Activated naive CD8-positive, alpha-beta T cell treated with anti-CD3 and anti-CD28 coated beads, Interleukin-2, amount 10 ng/mL, durations not matched to agents 7 days and 5 days (primary cell): ENCODE data around the gene HPCAL1. TPM values are rescaled to one million over a fixed set of nuclear protein-coding genes. Genes with fewer than 3 reads are reported as not detected.

Experiments
- ATAC-seq: fragments of 150-1000 bp; cut with Tn5 transposase; one replicate; pipeline ENCODE4 v1.10.0; 2021; ENCODE audit warnings: low read depth, moderate library complexity
- POLR2A ChIA-PET: fragments of 350-600 bp; sonication (Branson Sonifier 250); formaldehyde crosslinking; loops from one replicate; lab custom pipeline; 2021; ENCODE audit warnings: antibody characterized with exemption; lab: Charles Lee
- DNase-seq: peaks from one replicate; pipeline ENCODE4 v3.0.0; 2021
- H3K27ac Mint-ChIP-seq: one replicate; pipeline ENCODE4 v1.8.0; 2022; ENCODE audit warnings: mild to moderate bottlenecking, mixed read lengths
- H3K27me3 Mint-ChIP-seq: one replicate; pipeline ENCODE4 v1.8.0; 2022; ENCODE audit warnings: mild to moderate bottlenecking, moderate library complexity, mixed read lengths
- H3K36me3 Mint-ChIP-seq: one replicate; pipeline ENCODE4 v1.8.0; 2021; ENCODE audit warnings: mild to moderate bottlenecking, mixed read lengths
- H3K4me1 Mint-ChIP-seq: one replicate; pipeline ENCODE4 v1.8.0; 2021; ENCODE audit warnings: mixed read lengths
- H3K4me3 Mint-ChIP-seq: one replicate; pipeline ENCODE4 v1.8.0; 2022; ENCODE audit warnings: mild to moderate bottlenecking, moderate library complexity, mixed read lengths
- H3K9me3 Mint-ChIP-seq: one replicate; pipeline ENCODE4 v1.8.0; 2021; ENCODE audit warnings: mixed read lengths
- total RNA-seq, 2 experiments: library from RNA; stranded (reverse); gene quantifications; one replicate each; pipeline ENCODE4 v1.2.3, GENCODE V29; 2021

The HPCAL1 gene
- total RNA-seq, 2 experiments from 2014 or later = 75.8 to 77.1 TPM

DNA sequence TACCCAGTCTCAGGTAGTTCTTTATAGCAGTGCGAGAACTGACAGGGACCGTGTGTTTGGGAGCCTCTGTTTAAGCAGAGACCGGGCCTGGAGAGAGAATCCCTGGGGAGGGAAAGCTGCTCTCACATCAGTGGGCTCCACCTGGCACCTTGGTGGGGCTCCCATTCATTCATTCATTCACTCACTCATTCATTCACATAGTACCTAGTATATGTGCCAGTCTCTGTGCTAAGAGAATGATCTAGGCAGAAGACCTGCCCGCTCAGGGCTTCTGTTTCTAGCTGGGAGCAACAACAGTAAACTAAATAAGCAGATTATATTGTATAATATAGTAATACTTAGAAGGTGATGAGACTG lies 17.8 kb downstream of the HPCAL1 start:
- peaks cover 33% of the 10 kb centered on the region for H3K36me3 Mint-ChIP-seq
- peaks cover 6% of the 10 kb centered on the region for H3K4me1 Mint-ChIP-seq
- no peak for DNase-seq
- POLR2A ChIA-PET = no interaction called here
- ATAC-seq = no peak
- H3K4me3 Mint-ChIP-seq = no peak overlapping the region
- peaks cover 4% of the 10 kb centered on the region for H3K9me3 Mint-ChIP-seq
- no peak overlapping the region for H3K27ac Mint-ChIP-seq
- H3K27me3 Mint-ChIP-seq = no peaks in the 10 kb centered on the region

DNA sequence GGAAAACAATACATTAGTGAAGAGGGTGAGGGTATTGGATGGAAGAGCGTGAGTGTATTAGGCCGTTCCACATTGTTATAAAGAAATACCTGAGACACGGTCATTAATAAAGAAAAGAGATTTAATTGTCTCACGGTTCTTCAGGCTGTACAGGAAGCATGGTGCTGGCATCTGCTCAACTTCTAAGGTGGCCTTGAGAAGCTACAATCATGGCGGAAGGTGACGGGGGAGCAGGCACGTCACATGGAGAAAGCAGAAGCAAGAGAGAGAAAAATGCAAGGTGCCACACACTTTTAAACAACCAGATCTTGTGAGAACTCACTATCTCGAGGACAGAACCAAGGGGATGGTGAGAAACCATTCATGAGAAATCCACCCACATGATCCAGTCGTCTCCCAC lies 18.2 kb downstream of the HPCAL1 start:
- no peak overlapping the region for H3K4me3 Mint-ChIP-seq
- peaks cover 4% of the 10 kb centered on the region for H3K9me3 Mint-ChIP-seq
- H3K27me3 Mint-ChIP-seq = no peaks in the 10 kb centered on the region
- ATAC-seq = no peak
- H3K27ac Mint-ChIP-seq = no peak overlapping the region
- POLR2A ChIA-PET = no interaction called here
- H3K36me3 Mint-ChIP-seq = peaks cover 33% of the 10 kb centered on the region
- H3K4me1 Mint-ChIP-seq = peaks cover 8% of the 10 kb centered on the region
- DNase-seq = no peak

DNA sequence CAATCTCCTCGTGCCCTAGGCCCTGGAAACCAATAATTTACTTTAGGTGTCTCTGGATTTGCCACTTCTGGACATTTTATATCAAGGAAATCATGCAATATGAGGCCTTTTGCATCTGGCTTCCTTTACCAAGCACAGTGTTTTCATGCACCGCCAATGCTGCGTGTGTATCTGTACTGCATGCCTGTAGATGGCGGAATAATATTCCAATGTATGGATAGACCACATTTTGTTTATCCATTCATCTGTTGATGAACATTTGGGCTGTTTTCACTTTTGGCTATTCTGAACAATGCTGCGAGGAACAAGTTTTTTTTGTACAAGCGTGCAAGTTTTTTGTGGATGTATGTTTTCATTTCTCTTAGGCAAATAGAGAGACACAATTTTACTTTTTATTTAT lies 18.9 kb downstream of the HPCAL1 start:
- DNase-seq (no peak), ATAC-seq (no peak)
- Mint-ChIP-seq H3K36me3 (peaks cover 33% of the 10 kb centered on the region), H3K4me1 (peaks cover 5% of the 10 kb centered on the region), H3K27ac (no peak overlapping the region), H3K27me3 (no peaks in the 10 kb centered on the region), H3K4me3 (no peak overlapping the region), H3K9me3 (peaks cover 4% of the 10 kb centered on the region)
- POLR2A ChIA-PET = no interaction called here

DNA sequence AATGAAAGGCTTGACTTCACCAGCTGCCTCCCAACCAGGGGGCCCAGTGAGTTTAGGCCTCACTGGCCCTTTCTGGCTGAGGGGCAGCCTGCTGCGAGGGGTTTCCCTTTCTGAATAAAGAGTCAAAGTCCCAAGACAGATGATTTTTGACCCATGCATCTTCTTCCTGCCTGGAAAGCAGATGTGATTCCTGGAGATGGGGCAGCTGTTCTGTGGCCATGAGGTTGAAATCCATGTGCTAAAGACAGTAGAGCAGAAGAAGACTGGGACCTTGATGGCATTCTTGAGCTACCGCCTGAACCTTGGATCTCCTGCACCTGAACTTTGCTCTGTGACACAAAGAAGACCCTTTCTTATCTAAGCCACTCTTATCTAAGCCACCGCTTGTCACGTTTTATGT lies 19.8 kb downstream of the HPCAL1 start:
- H3K27me3 Mint-ChIP-seq = no peaks in the 10 kb centered on the region
- POLR2A ChIA-PET = no interaction called here
- H3K4me1 Mint-ChIP-seq = peaks cover 7% of the 10 kb centered on the region
- ATAC-seq (no peak), DNase-seq (no peak)
- H3K4me3 Mint-ChIP-seq = no peak overlapping the region
- peaks cover 33% of the 10 kb centered on the region for H3K36me3 Mint-ChIP-seq
- H3K9me3 Mint-ChIP-seq = peaks cover 4% of the 10 kb centered on the region
- H3K27ac Mint-ChIP-seq = no peak overlapping the region

DNA sequence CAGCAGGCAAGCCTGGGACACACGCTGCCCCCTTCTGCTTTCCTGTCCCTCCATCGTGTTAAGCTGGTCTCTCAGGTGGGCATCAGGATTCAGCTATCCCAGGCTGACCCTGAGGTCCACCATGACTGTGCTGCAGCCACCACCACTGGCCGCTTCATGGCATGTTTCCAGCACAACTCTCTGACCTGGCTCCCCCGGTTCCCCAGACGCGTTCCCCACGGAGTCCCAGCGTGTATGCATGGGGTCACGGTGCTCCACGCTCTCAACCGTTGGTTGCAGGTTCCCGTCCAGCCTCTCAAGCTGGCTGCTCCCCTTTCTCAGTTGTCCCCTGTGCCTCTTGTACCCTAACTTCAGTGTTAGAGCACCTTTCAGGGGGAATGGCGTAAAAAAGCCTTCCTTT lies 20.3 kb downstream of the HPCAL1 start:
- Mint-ChIP-seq H3K4me1 (peaks cover 11% of the 10 kb centered on the region), H3K27me3 (no peaks in the 10 kb centered on the region), H3K36me3 (peaks cover 32% of the 10 kb centered on the region), H3K27ac (no peak overlapping the region), H3K4me3 (no peak overlapping the region), H3K9me3 (peaks cover 4% of the 10 kb centered on the region)
- POLR2A ChIA-PET = no interaction called here
- DNase-seq (no peak), ATAC-seq (no peak)

DNA sequence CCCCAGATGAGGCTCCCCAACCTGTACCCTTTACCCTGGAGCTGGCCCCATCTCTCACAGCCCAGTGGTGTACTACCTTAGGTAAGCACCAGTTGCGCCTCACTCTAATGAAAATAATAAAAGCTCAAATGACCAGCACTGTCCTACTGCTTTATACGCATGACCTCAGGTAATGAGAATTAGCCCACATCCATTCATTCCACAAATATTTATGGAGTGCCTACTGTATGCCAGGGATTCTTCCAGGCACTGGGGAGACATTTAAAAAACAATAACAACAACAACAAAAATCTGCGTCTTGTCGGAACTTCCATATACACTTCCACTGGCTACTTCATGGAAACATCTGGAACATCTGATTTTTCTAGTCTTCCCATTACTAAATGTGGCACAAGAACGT lies 20.8 kb downstream of the HPCAL1 start:
- Mint-ChIP-seq H3K4me1 (peaks cover 14% of the 10 kb centered on the region), H3K27ac (no peak overlapping the region), H3K27me3 (no peaks in the 10 kb centered on the region), H3K9me3 (peaks cover 4% of the 10 kb centered on the region), H3K4me3 (no peak overlapping the region), H3K36me3 (peaks cover 31% of the 10 kb centered on the region)
- ATAC-seq = no peak
- DNase-seq = no peak
- POLR2A ChIA-PET = no interaction called here

DNA sequence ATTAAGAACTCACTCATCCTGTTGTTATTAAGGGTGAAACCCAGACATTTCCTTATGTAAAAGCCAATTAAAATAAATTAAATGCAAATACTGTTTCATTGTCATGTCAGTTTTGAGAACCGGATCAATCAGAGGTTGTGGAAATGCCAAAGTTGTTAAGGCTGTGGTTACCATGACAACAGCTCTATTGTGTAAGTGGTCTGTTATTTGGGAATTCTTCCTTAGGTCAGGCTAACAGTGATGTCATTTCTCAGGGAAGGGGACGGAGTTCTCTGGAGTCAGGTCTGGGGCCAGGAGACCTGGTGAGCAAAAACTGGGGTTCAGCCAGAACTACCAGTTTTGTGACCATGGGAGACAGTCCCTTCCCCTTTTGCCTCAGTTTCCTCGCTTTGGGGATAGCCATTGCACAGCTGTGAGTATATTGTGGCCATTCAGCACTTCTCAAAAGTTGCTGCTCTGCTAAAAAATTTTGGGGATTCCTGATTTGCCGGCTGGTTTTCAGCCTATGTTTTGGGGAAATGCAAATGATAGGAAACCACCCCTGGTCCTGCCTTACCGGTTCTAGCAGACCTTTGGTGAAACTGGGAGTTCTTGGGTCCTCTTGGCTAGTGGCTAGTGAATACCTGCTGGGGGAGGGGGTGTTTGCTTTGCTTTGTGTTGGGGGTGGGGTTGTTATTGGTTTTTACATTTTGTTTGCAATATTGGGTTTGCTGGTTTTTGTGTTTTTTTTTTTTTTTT lies 21.6 kb downstream of the HPCAL1 start:
- H3K27me3 Mint-ChIP-seq = no peaks in the 10 kb centered on the region
- H3K4me1 Mint-ChIP-seq = peaks cover 19% of the 10 kb centered on the region
- POLR2A ChIA-PET = no interaction called here
- peaks cover 4% of the 10 kb centered on the region for H3K9me3 Mint-ChIP-seq
- H3K4me3 Mint-ChIP-seq = no peak overlapping the region
- DNase-seq (no peak), ATAC-seq (no peak)
- peaks cover 31% of the 10 kb centered on the region for H3K36me3 Mint-ChIP-seq
- no peak overlapping the region for H3K27ac Mint-ChIP-seq

DNA sequence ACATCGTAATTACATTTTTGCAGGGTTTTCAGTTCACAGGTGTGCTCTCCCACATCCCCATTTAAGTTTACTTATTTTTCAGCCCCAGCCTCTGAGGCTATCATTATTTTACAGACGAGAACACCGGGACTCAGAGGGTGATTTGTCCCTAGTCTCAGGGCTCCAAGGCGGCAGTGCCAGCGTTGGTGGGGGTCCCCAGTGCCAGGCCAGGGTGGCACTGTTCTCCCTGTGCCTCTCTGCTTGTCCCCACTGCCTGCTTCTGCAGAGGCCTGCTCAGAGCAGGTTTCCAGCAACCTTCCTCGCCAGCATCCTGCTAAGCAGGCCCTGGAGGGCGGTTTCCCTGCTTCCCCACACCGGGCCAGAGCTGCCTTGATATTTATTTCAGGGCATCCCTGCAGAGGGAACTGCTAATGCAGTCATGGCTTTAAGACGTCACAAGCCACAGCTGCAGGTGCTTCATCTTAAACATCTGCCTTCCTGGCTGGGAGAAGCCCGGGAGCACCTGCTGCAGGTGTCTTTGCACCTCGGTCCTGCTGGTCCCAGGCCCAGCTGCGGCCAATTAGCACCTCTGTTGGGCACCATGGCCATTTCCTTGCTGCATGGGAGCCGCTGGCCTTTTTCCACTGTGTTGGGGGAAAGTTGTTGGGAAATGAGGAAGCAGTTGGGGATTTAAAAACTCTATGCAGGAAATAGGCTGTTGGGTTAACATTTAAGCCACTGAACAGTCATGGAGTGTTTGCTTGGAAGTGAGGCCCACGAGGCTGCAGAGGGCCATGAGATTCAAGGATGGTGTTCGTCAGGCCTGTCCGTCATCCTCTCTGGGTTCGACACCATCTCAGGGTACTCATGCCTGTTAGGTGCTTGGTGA lies 22.8 kb downstream of the HPCAL1 start:
- Mint-ChIP-seq H3K27ac (peak overlapping the region; percentile 11), H3K27me3 (no peaks in the 10 kb centered on the region), H3K4me1 (peaks cover 31% of the 10 kb centered on the region), H3K9me3 (peaks cover 4% of the 10 kb centered on the region), H3K4me3 (no peak overlapping the region), H3K36me3 (peaks cover 25% of the 10 kb centered on the region)
- ATAC-seq (no peak), DNase-seq (no peak)
- POLR2A ChIA-PET = no interaction called here

DNA sequence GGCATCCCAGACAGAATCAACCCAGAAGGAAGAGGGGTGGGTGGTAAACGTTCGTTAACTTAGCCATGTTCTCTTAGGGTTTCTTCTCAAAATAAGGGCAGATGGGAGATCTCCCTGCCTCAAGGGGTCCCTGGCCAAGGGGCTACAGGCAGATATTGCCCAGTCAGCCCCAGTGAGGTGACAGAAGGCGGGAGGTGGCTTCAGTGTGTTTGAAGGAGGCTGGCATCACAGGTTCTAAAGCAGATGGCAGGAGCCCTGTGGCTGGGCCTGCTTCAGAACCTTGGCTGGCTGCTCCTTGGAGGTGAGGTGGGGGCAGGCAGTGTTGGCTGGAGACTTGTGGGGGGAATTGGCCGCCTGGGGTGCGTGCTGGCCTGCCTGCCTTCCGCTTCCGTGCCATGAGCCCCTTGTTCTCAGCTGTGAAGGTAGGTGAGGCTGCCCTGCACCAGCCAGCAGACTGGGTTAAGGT lies 23.5 kb downstream of the HPCAL1 start:
- DNase-seq = no peak
- Mint-ChIP-seq H3K36me3 (peaks cover 20% of the 10 kb centered on the region), H3K27me3 (no peaks in the 10 kb centered on the region), H3K27ac (peak overlapping the region; percentile 11), H3K4me1 (peaks cover 35% of the 10 kb centered on the region), H3K4me3 (no peak overlapping the region), H3K9me3 (peaks cover under 1% of the 10 kb centered on the region)
- ATAC-seq = no peak
- POLR2A ChIA-PET = interaction anchor here (7.0 kb wide), 1 partner anchor 23 kb away, joined by 107 read pairs; the partner anchor contains the start of gene HPCAL1

DNA sequence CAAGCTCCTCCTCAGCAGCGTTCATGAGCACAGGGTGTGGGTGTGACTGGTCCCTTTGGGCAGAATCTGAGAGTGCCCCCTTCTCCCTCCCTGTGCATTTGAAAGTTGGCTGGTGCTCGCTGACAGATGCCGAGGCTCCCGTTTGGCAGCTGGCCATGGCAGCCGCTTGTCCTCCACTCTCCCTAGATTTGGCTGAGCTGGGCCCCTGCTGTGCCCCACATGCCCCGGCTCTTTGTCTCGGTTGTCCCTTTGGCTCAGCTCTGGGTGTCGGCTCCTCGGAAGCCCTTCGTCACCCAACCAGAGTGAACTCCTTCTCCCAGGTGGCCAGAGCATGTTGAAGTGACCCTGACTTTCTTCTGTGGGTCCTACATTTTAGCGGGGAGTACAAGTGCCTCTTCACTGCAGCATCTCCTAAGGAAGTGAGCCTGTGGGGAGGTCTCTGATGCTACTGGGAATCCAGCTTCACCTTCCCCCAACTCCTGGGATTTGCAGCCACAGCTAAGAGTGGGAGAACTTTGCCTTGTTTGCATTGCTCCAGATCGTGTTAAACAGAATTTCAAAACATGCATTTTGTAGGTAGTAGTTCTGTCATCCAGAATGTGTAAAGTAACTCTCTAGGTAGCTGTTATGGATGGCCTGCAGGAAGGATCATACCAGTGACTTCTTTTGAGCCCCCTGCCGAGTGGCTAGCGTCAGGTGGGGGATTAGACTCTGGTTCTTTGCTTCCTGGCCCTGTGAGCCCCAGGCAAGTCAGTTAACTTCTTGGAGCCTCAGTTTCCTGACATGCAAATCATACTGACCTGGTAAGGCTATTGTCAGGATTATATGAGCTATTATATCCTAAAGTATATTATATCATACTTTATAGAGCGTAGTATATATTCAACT lies 24.2 kb downstream of the HPCAL1 start:
- POLR2A ChIA-PET = interaction anchor here (0.6 to 7.0 kb wide), 2 partner anchors 23 to 247 kb away, joined by 6 to 107 read pairs; partner anchors contain the start of gene HPCAL1
- Mint-ChIP-seq H3K9me3 (no peaks in the 10 kb centered on the region), H3K36me3 (peaks cover 14% of the 10 kb centered on the region), H3K4me1 (peaks cover 39% of the 10 kb centered on the region), H3K27me3 (no peaks in the 10 kb centered on the region), H3K4me3 (no peak overlapping the region), H3K27ac (no peak overlapping the region)
- no peak for ATAC-seq
- DNase-seq = no peak

DNA sequence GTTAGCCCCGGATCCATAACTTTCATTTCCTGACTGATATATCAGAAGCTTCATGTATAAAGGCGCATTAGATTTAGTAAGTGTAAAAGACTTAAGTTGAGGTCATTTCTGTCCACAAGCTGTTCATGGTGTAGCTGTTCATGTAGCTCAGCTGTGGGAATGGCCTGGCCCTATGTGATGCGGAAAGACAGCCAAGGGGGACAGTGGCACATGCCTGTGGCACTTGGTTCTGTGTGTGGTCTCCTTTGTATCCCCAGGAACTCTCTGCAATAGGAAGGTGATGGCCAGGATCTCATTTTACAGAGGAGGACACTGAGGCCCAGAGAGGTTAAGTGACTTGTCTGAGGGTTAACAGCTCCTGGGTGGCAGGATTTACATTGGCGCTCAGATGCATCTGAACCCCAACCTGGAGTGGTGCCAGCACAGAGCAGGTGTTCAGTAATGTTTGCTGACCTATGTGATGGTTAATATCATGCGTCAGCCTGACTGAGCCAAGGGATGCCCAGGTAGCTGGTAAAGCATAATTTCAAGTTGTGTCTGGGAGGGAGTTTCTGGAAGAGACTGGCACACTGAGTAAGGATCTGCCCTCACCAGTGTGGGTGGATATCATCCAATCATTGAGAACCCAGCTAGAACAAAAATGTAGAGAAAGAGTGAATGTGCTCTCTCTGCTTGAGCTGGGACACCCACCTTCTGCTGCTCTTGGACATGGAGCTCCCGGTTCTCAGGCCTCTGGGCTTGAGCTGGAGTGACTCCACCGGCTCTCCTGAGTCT lies 25.4 kb downstream of the HPCAL1 start:
- peaks cover 5% of the 10 kb centered on the region for H3K36me3 Mint-ChIP-seq
- DNase-seq = no peak
- H3K4me1 Mint-ChIP-seq = peaks cover 49% of the 10 kb centered on the region
- H3K27ac Mint-ChIP-seq = peak overlapping the region; percentile 38
- H3K9me3 Mint-ChIP-seq = no peaks in the 10 kb centered on the region
- POLR2A ChIA-PET = interaction anchor here (0.6 to 7.0 kb wide), 4 partner anchors 11 to 246 kb away, joined by 3 to 107 read pairs (median 5); partner anchors contain the start of gene HPCAL1
- no peaks in the 10 kb centered on the region for H3K27me3 Mint-ChIP-seq
- H3K4me3 Mint-ChIP-seq = no peak overlapping the region
- no peak for ATAC-seq
